ENCODE measurements around the gene OARD1. TPM values are rescaled to one million over a fixed set of nuclear protein-coding genes. Genes with fewer than 3 reads are reported as not detected.

Gene OARD1
- total RNA-seq, 1 donor, result 7.2 TPM

GRCh38 chr6:41075651-41076626, 3.8 kb upstream of the OARD1 start:
- no peak overlapping the region for H3K4me3 ChIP-seq (ENCODE audit: insufficient read depth, low read length)

GRCh38 chr6:41074692-41075436, 2.7 kb upstream of the OARD1 start:
- TF ChIP-seq CTCF (IDR thresholded peaks at IDR 0.05; ENCODE audit: extremely low read depth, low read depth, low read length), result no peak
- H3K4me2 ChIP-seq (ENCODE audit: insufficient read depth, low read length), result peak overlapping the region; percentile 100
- peaks cover 1% of the 10 kb centered on the region for H3K36me3 ChIP-seq (ENCODE audit: insufficient read depth, low read length)
- peaks cover 21% of the 10 kb centered on the region for H3K4me1 ChIP-seq (ENCODE audit: insufficient read depth, low read length)
- peak overlapping the region; percentile 83 for H2AFZ ChIP-seq (ENCODE audit: low read length)
- H3K4me3 ChIP-seq (ENCODE audit: insufficient read depth, low read length), result peak overlapping the region; percentile 87
- peaks cover 7% of the 10 kb centered on the region for H4K20me1 ChIP-seq (ENCODE audit: insufficient read depth, low read length)
- H3K79me2 ChIP-seq (ENCODE audit: insufficient read depth, low read length), result peaks cover 62% of the 10 kb centered on the region
- no peaks in the 10 kb centered on the region for H3K27me3 ChIP-seq (ENCODE audit: insufficient read depth, low read length)
- DNase-seq (ENCODE audit: insufficient read length, low spot score, missing footprints), result no peak
- H3K27ac ChIP-seq (ENCODE audit: low read depth, low read length), result peak overlapping the region; percentile 92
- H3K9me3 ChIP-seq (ENCODE audit: low read depth, low read length), result no peaks in the 10 kb centered on the region

More at GRCh38 chr6:41075651-41076626, 3.8 kb upstream of the OARD1 start:
- no peaks in the 10 kb centered on the region for H3K27me3 ChIP-seq (ENCODE audit: insufficient read depth, low read length)
- peaks cover 20% of the 10 kb centered on the region for H3K4me1 ChIP-seq (ENCODE audit: insufficient read depth, low read length)
- peaks cover 72% of the 10 kb centered on the region for H3K79me2 ChIP-seq (ENCODE audit: insufficient read depth, low read length)
- H4K20me1 ChIP-seq (ENCODE audit: insufficient read depth, low read length), result peaks cover 7% of the 10 kb centered on the region
- no peaks in the 10 kb centered on the region for H3K9me3 ChIP-seq (ENCODE audit: low read depth, low read length)
- H3K4me2 ChIP-seq (ENCODE audit: insufficient read depth, low read length), result no peak overlapping the region
- peaks cover 12% of the 10 kb centered on the region for H3K36me3 ChIP-seq (ENCODE audit: insufficient read depth, low read length)
- H3K27ac ChIP-seq (ENCODE audit: low read depth, low read length), result peak overlapping the region; percentile 92
- no peak for DNase-seq (ENCODE audit: insufficient read length, low spot score, missing footprints)
- no peak overlapping the region for H2AFZ ChIP-seq (ENCODE audit: low read length)
- no peak for TF ChIP-seq CTCF (IDR thresholded peaks at IDR 0.05; ENCODE audit: extremely low read depth, low read depth, low read length)

- H3K27me3 ChIP-seq (ENCODE audit: insufficient read depth, low read length), result no peaks in the 10 kb centered on the region
- H3K4me2 ChIP-seq (ENCODE audit: insufficient read depth, low read length), result peak overlapping the region; percentile 100
- peak overlapping the region; percentile 87 for H3K4me3 ChIP-seq (ENCODE audit: insufficient read depth, low read length)
- peaks cover 21% of the 10 kb centered on the region for H3K4me1 ChIP-seq (ENCODE audit: insufficient read depth, low read length)
- peak overlapping the region; percentile 92 for H3K27ac ChIP-seq (ENCODE audit: low read depth, low read length)
- no peaks in the 10 kb centered on the region for H3K36me3 ChIP-seq (ENCODE audit: insufficient read depth, low read length)
- H4K20me1 ChIP-seq (ENCODE audit: insufficient read depth, low read length), result peaks cover 7% of the 10 kb centered on the region
- no peak for TF ChIP-seq CTCF (IDR thresholded peaks at IDR 0.05; ENCODE audit: extremely low read depth, low read depth, low read length)
- H3K9me3 ChIP-seq (ENCODE audit: low read depth, low read length), result no peaks in the 10 kb centered on the region
- peak overlapping the region; percentile 83 for H2AFZ ChIP-seq (ENCODE audit: low read length)
- peak; percentile 85 for DNase-seq (ENCODE audit: insufficient read length, low spot score, missing footprints)
- peaks cover 55% of the 10 kb centered on the region for H3K79me2 ChIP-seq (ENCODE audit: insufficient read depth, low read length)
Observed at GRCh38 chr6:41073968-41074691, 2.0 kb upstream of the OARD1 start.

All from osteoblast (primary cell).